AG04450 (cell line): ENCODE measurements around the gene CD200R1. TPM values are rescaled to one million over a fixed set of nuclear protein-coding genes. Genes with fewer than 3 reads are reported as not detected.

Source experiments
- CTCF ChIA-PET: fragments of 300-600, 350-600 bp; formaldehyde crosslinking; extraction: SDS; loops from one replicate; lab custom pipeline; 2022; ENCODE audit warnings: antibody characterized with exemption, inconsistent platforms; lab: Charles Lee
- POLR2A ChIA-PET: fragments of 350-600 bp; formaldehyde crosslinking; extraction: SDS; loops from one replicate; lab custom pipeline; 2021; ENCODE audit warnings: antibody characterized with exemption, inconsistent platforms; lab: Yijun Ruan, JAX
- DNase-seq: peaks from one replicate; pipeline ENCODE4 v3.0.0-alpha.2; 2011; ENCODE audit warnings: low read depth, low spot score
- H3K27ac ChIP-seq: one replicate; pipeline ENCODE4 v1.5.1; 2012; ENCODE audit warnings: low read depth, low read length, control low read depth
- H3K27me3 ChIP-seq: one replicate; pipeline ENCODE4 v1.6.0; 2012; ENCODE audit warnings: low read length; ENCODE audit not compliant: control insufficient read depth, insufficient read depth
- H3K4me3 ChIP-seq: 2 replicates; pipeline ENCODE4 v1.5.1; 2011; ENCODE audit warnings: mild to moderate bottlenecking, low read depth, low read length, control low read depth
- H3K9me3 ChIP-seq: 2 replicates; pipeline ENCODE4 v1.5.1; 2012; ENCODE audit warnings: low read length; ENCODE audit not compliant: control insufficient read depth, insufficient read depth
- polyA plus RNA-seq: library from polyadenylated mRNA; depleted of rRNA; stranded (reverse); fragments of >200 nt; gene quantifications from 2 replicates; pipeline ENCODE4 v1.2.3, GENCODE V29; 2011
- TF ChIP-seq, protein P1 (sequence below): IDR thresholded peaks from 2 replicates; pipeline ENCODE4 v1.5.1; 2011; ENCODE audit warnings: low read depth, low read length, control low read depth, inconsistent platforms

CD200R1 gene
- polyA plus RNA-seq, 1 experiment = not detected

DNA sequence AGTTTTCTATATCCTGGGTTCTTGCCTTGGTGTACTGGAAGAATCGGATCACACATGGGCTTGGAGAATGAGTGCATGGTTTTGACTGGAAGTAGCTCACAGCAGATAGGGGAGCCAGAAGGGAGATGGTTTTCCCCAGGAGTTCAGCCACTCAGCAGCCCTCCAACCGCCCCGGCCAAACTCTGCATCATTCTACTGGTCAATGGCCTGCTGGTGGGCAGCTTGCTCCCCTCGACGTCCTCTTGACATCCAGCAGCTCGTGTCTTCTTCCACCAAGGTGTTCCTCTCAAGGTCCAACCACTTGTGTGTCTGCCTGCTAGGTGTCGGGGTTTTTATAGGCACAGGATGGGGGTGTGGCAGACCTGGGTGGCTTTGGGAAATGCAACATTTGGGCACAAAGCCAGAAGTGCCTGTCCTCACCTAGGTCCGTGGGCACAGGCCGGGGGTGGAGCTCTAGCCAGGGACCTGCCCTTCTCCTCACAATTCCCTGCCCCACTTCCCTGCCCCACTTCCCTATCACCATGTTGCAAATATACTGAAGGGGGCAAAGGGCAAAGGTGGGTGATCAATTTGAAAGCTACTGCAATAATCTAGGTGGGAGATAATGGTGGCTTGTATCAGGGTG is 12.9 kb upstream of the CD200R1 start:
- ChIA-PET CTCF (interaction anchor here (1.4 to 2.3 kb wide), 3 partner anchors 8 to 253 kb away, joined by 5 to 8 read pairs (median 6); no protein-coding TSS in a partner anchor), POLR2A (no interaction called here)
- TF ChIP-seq, protein P1, sequence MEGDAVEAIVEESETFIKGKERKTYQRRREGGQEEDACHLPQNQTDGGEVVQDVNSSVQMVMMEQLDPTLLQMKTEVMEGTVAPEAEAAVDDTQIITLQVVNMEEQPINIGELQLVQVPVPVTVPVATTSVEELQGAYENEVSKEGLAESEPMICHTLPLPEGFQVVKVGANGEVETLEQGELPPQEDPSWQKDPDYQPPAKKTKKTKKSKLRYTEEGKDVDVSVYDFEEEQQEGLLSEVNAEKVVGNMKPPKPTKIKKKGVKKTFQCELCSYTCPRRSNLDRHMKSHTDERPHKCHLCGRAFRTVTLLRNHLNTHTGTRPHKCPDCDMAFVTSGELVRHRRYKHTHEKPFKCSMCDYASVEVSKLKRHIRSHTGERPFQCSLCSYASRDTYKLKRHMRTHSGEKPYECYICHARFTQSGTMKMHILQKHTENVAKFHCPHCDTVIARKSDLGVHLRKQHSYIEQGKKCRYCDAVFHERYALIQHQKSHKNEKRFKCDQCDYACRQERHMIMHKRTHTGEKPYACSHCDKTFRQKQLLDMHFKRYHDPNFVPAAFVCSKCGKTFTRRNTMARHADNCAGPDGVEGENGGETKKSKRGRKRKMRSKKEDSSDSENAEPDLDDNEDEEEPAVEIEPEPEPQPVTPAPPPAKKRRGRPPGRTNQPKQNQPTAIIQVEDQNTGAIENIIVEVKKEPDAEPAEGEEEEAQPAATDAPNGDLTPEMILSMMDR = no peak
- DNase-seq = no peak
- no peak overlapping the region for H3K27ac ChIP-seq
- no peaks in the 10 kb centered on the region; the same call in 1 of the 2 replicates for H3K9me3 ChIP-seq
- no peaks in the 10 kb centered on the region for H3K27me3 ChIP-seq
- H3K4me3 ChIP-seq = no peak overlapping the region

DNA sequence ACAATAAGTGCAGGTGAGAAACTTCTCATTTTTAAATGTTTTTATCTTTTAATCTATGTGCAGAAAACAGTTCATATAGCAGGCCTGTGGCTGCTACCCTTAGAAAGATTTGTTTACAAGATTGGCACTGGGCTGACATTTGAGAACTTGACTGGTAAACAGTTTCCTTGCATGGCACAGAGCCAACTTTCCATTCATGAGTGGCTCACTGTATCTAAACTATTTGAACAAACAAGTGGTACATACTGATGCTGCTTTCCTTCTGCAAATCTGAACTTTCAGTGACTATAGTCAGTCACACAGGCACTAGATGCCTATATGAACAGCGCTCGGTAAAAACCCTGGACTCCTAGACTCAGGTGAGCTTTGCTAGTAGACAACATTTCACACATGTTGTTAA is 9.6 kb upstream of the CD200R1 start:
- Histone ChIP-seq H3K9me3 (no peaks in the 10 kb centered on the region), H3K27ac (no peak overlapping the region), H3K4me3 (no peak overlapping the region), H3K27me3 (no peaks in the 10 kb centered on the region)
- ChIA-PET POLR2A (no interaction called here), CTCF (interaction anchor here (1.3 kb wide), 1 partner anchor 402 kb away, joined by 5 read pairs; no protein-coding TSS in a partner anchor)
- no peak for DNase-seq
- TF ChIP-seq, protein P1 = no peak

DNA sequence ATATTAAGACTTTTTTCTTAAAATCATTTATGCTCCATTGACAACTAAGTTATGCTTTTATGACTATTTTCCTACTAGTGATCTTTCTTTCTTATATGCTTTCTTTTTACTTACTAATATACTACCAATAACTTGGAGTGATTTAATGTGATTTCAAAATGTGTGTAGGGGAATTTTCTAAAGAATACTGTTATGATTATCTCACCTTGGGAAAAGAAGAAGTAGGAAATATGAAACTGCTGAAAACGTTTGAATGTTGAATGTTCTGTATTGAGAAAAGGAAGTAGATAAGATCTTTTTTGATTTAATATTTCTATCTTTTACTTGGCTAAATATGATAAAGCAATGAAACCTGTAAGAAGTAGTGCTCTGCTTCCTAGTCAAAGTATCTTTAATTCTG is 7.8 kb upstream of the CD200R1 start:
- Histone ChIP-seq H3K27me3 (no peaks in the 10 kb centered on the region), H3K27ac (no peak overlapping the region), H3K4me3 (no peak overlapping the region), H3K9me3 (no peaks in the 10 kb centered on the region)
- DNase-seq = no peak
- POLR2A ChIA-PET = no interaction called here
- CTCF ChIA-PET = interaction anchor here (0.6 to 4.8 kb wide), 6 partner anchors 9 to 401 kb away, joined by 3 to 94 read pairs (median 4); no protein-coding TSS in a partner anchor
- TF ChIP-seq, protein P1 = no peak

DNA sequence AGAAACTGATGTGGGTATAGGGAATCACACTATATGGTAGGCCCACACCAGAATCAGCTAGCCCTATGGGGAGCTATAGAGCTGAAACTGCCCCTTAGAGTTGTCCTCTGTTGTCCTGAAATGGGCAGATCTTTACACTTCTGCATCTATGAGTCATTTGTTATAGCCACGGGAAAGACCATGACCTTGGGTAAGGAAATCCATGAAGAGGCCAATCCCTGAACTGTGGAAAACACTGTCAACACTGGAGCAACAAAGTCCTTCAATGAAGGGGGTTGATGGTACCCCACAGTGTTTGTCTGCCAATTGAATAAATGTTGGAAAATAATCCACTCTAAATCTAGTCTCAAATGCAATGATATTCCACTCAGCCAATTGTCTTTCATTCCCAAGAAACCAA is 5.2 kb upstream of the CD200R1 start:
- TF ChIP-seq, protein P1 = no peak
- H3K27me3 ChIP-seq = no peaks in the 10 kb centered on the region
- DNase-seq = no peak
- H3K27ac ChIP-seq = no peak overlapping the region
- ChIA-PET POLR2A (no interaction called here), CTCF (interaction anchor here (0.7 to 4.8 kb wide), 23 partner anchors 11 to 400 kb away, joined by 3 to 94 read pairs (median 5); partner anchors contain the start of genes CD200R1L and GTPBP8)
- H3K9me3 ChIP-seq = no peaks in the 10 kb centered on the region
- no peak overlapping the region for H3K4me3 ChIP-seq

DNA sequence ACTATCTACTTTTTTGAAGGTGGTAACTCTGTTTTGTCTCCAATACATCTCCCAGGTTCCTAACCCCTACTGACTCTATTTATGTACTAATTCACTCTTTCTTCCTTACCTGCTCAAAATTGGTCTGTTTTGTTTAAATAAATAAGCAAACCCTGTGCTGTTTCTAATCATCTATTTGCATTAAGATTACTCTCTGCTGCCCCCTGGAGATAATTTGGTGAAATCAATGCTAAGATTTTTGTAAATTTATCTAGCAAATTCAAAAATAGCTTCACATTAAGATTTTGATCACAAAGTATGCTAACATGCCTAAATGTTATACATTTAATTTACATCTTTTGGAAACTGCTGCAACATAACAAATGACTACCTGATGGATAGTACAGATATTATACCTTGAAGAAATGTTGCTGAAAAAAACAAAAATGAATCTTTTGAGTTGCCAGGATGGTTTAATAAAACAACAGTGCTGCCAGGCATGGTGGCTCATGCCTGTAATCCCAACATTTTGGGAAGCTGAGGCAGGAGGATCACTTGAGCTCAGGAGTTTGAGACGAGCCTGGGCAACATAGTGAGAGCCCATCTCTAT is 4.4 kb upstream of the CD200R1 start:
- POLR2A ChIA-PET = no interaction called here

More for the DNA sequence above, 4.4 kb upstream of the CD200R1 start:
- CTCF ChIA-PET = interaction anchor here (0.6 to 4.8 kb wide), 57 partner anchors 8 to 401 kb away, joined by 3 to 94 read pairs (median 4); partner anchors contain the start of genes CD200R1L and GTPBP8
- Histone ChIP-seq H3K27me3 (no peaks in the 10 kb centered on the region), H3K4me3 (no peak overlapping the region), H3K9me3 (no peaks in the 10 kb centered on the region), H3K27ac (no peak overlapping the region)
- TF ChIP-seq, protein P1 = peak; percentile 69
- peak; percentile 11 for DNase-seq
